PC-3 (cell line): ENCODE results near the gene FBXO2. TPM values are rescaled to one million over a fixed set of nuclear protein-coding genes. Genes with fewer than 3 reads are reported as not detected.

Source experiments
- ATAC-seq: fragments of 200-7000 bp; cut with Tn5 transposase; 2 replicates; pipeline ENCODE4 v1.9.1; 2020; ENCODE audit warnings: mild to moderate bottlenecking, moderate library complexity
- BruUV-seq: library from RNA; stranded (reverse); fragments of 400-500 nt; replicated peaks from 2 replicates; lab custom pipeline; 2021; lab: Mats Ljungman, UMichigan
- CTCF ChIA-PET: fragments of 300-600 bp; sonication (Branson Sonifier 250); formaldehyde crosslinking; loops from one replicate; lab custom pipeline; 2022; ENCODE audit warnings: antibody characterized with exemption; lab: Charles Lee
- POLR2A ChIA-PET: fragments of 300-600 bp; sonication (Branson Sonifier 250); formaldehyde crosslinking; loops from one replicate; lab custom pipeline; 2022; ENCODE audit warnings: antibody characterized with exemption; ENCODE audit not compliant: unreplicated experiment; lab: Charles Lee
- DNase-seq: peaks from one replicate; pipeline ENCODE4 v3.0.0-alpha.2; 2015
- H2AFZ ChIP-seq: fragments of 300-600 bp; sonication (generic); 2 replicates; pipeline ENCODE4 v1.6.0; 2016; ENCODE audit warnings: antibody characterized with exemption, low read length
- H3F3A ChIP-seq: fragments of 300-600 bp; sonication (generic); one replicate; pipeline ENCODE4 v1.6.0; 2017; ENCODE audit warnings: antibody characterized with exemption, low read length, control low read depth, mild to moderate bottlenecking; ENCODE audit not compliant: unreplicated experiment
- H3K27ac ChIP-seq: fragments of 300-600 bp; sonication (generic); 2 replicates; pipeline ENCODE4 v1.5.1; 2016; ENCODE audit warnings: mild to moderate bottlenecking, low read length
- H3K27me3 ChIP-seq: fragments of 300-600 bp; sonication (generic); 2 replicates; pipeline ENCODE4 v1.6.1; 2016; ENCODE audit warnings: low read length, mixed read lengths
- H3K36me3 ChIP-seq: fragments of 300-600 bp; sonication (generic); 2 replicates; pipeline ENCODE4 v1.6.1; 2016; ENCODE audit warnings: low read depth, mixed run types, low read length, mixed read lengths
- H3K4me1 ChIP-seq: fragments of 300-600 bp; sonication (generic); 2 replicates; pipeline ENCODE4 v1.5.1; 2016; ENCODE audit warnings: low read length; ENCODE audit not compliant: insufficient read depth
- H3K4me2 ChIP-seq: fragments of 300-600 bp; sonication (generic); 2 replicates; pipeline ENCODE4 v1.6.0; 2016; ENCODE audit warnings: low read length
- H3K4me3 ChIP-seq: fragments of 300-600 bp; sonication (generic); 2 replicates; pipeline ENCODE4 v1.5.1; 2016; ENCODE audit warnings: mild to moderate bottlenecking, low read length, mixed read lengths
- H3K79me2 ChIP-seq: fragments of 300-600 bp; sonication (generic); 2 replicates; pipeline ENCODE4 v1.6.1; 2017; ENCODE audit warnings: low read length, mixed read lengths
- H3K9ac ChIP-seq: fragments of 300-600 bp; sonication (generic); 2 replicates; pipeline ENCODE4 v1.6.0; 2016; ENCODE audit warnings: mild to moderate bottlenecking, low read length
- H3K9me2 ChIP-seq: fragments of 300-600 bp; sonication (generic); replicated peaks from 2 replicates; pipeline ENCODE4 v1.6.1; 2016; ENCODE audit warnings: mixed run types, low read length, mixed read lengths
- H3K9me3 ChIP-seq: fragments of 300-600 bp; sonication (generic); 2 replicates; pipeline ENCODE4 v1.6.1; 2016; ENCODE audit warnings: low read length, mixed read lengths
- H4K20me1 ChIP-seq: fragments of 300-600 bp; sonication (generic); 2 replicates; pipeline ENCODE4 v1.6.1; 2016; ENCODE audit warnings: low read length, mixed read lengths
- EZH2 ChIP-seq: fragments of 300-600 bp; sonication (generic); IDR thresholded peaks from one replicate; pipeline ENCODE4 v1.6.1; 2017; ENCODE audit warnings: antibody characterized with exemption, mild to moderate bottlenecking, low read length; ENCODE audit not compliant: unreplicated experiment
- EZH2phosphoT487 ChIP-seq: fragments of 300-600 bp; sonication (generic); IDR thresholded peaks from 2 replicates; pipeline ENCODE4 v1.6.1; 2018; ENCODE audit warnings: mild to moderate bottlenecking, antibody characterized with exemption, low read length, borderline replicate concordance
- intact Hi-C: fragments of 100-400 bp; cut with micrococcal nuclease; formaldehyde crosslinking; loops from 2 replicates; pipeline ENCODE4 v1.9.0; 2023
- total RNA-seq: library from RNA; depleted of rRNA; stranded (reverse); fragments of >200 nt; gene quantifications from 2 replicates; pipeline ENCODE4 v1.2.3, GENCODE V29; 2014
- TF ChIP-seq, protein P1 (sequence below): fragments of 300-600 bp; sonication (generic); conservative IDR thresholded peaks from 2 replicates; pipeline ENCODE4 v1.5.1; 2017; ENCODE audit warnings: antibody characterized with exemption, low read depth, mild to moderate bottlenecking, low read length

Gene FBXO2
- total RNA-seq, 1 experiment from 2014 or later: 15.3 TPM

GRCh38 chr1:11675325-11675724, 21.1 kb upstream of the FBXO2 start:
- intact Hi-C loops: no loop called here
- H4K20me1 ChIP-seq: no peaks in the 10 kb centered on the region
- peaks cover 2% of the 10 kb centered on the region; the same call in 1 of the 2 replicates for H3K36me3 ChIP-seq

GRCh38 chr1:11674488-11674887, 20.3 kb upstream of the FBXO2 start:
- Histone ChIP-seq H3K9me3 (no peaks in the 10 kb centered on the region), H3F3A (no peaks in the 10 kb centered on the region), H3K4me2 (no peak overlapping the region), H4K20me1 (no peaks in the 10 kb centered on the region), H3K36me3 (peaks cover 2% of the 10 kb centered on the region; the same call in 1 of the 2 replicates), H3K9me2 (no peaks in the 10 kb centered on the region), H3K9ac (no peak overlapping the region), H2AFZ (no peak overlapping the region), H3K27me3 (no peaks in the 10 kb centered on the region), H3K4me1 (no peaks in the 10 kb centered on the region), H3K4me3 (no peak overlapping the region), H3K27ac (no peak overlapping the region), H3K79me2 (no peaks in the 10 kb centered on the region)
- DNase-seq: no peak
- intact Hi-C loops: no loop called here
- POLR2A ChIA-PET: no interaction called here
- CTCF ChIA-PET: no interaction called here
- ATAC-seq: no peak
- BruUV-seq: no TSS peak
- no peak for TF ChIP-seq EZH2

More at GRCh38 chr1:11675325-11675724, 21.1 kb upstream of the FBXO2 start:
- DNase-seq (no peak), ATAC-seq (no peak)
- Histone ChIP-seq H2AFZ (no peak overlapping the region), H3K4me2 (no peak overlapping the region), H3K79me2 (no peaks in the 10 kb centered on the region), H3K4me1 (no peaks in the 10 kb centered on the region; the same call in 1 of the 2 replicates), H3F3A (no peaks in the 10 kb centered on the region), H3K9me3 (no peaks in the 10 kb centered on the region), H3K9me2 (no peaks in the 10 kb centered on the region), H3K27ac (no peak overlapping the region), H3K9ac (no peak overlapping the region), H3K4me3 (no peak overlapping the region), H3K27me3 (no peaks in the 10 kb centered on the region)
- TF ChIP-seq EZH2 (no peak), EZH2phosphoT487 (no peak)
- TF ChIP-seq, protein P1, sequence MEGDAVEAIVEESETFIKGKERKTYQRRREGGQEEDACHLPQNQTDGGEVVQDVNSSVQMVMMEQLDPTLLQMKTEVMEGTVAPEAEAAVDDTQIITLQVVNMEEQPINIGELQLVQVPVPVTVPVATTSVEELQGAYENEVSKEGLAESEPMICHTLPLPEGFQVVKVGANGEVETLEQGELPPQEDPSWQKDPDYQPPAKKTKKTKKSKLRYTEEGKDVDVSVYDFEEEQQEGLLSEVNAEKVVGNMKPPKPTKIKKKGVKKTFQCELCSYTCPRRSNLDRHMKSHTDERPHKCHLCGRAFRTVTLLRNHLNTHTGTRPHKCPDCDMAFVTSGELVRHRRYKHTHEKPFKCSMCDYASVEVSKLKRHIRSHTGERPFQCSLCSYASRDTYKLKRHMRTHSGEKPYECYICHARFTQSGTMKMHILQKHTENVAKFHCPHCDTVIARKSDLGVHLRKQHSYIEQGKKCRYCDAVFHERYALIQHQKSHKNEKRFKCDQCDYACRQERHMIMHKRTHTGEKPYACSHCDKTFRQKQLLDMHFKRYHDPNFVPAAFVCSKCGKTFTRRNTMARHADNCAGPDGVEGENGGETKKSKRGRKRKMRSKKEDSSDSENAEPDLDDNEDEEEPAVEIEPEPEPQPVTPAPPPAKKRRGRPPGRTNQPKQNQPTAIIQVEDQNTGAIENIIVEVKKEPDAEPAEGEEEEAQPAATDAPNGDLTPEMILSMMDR: no peak
- no TSS peak for BruUV-seq
- CTCF ChIA-PET: no interaction called here
- POLR2A ChIA-PET: no interaction called here

DNA sequence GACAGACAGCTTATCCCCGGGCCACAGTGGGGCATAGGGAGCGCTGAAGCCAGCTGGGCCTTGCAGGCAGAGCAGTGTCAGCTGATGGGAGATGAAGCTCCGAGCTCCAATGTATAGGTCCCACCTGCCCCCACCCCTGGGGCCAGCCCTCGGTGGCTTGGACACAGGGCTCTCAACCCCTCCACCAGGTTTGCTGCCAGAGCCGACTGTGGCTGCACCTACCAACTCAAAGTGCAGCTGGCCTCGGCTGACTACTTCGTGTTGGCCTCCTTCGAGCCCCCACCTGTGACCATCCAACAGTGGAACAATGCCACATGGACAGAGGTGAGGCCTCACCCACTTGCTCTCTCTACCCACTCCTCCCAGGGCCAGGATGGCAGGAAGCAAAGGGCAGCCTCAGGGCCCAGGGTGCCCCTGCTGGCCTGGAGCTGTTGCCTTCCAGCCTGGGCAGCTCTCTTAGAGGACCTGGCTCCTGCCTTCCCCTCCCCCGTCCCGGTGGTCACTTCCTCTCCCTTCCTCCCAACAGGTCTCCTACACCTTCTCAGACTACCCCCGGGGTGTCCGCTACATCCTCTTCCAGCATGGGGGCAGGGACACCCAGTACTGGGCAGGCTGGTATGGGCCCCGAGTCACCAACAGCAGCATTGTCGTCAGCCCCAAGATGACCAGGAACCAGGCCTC, 19.0 kb upstream of the FBXO2 start:
- no peaks in the 10 kb centered on the region for H4K20me1 ChIP-seq
- H3K79me2 ChIP-seq: no peaks in the 10 kb centered on the region
- no peak overlapping the region for H2AFZ ChIP-seq
- ChIA-PET CTCF (interaction anchor here (1.0 kb wide), 1 partner anchor 9 kb away, joined by 15 read pairs; the partner anchor contains the start of gene FBXO6), POLR2A (no interaction called here)
- H3K4me3 ChIP-seq: no peak overlapping the region
- no peaks in the 10 kb centered on the region for H3F3A ChIP-seq
- DNase-seq (no peak), ATAC-seq (no peak)
- H3K4me1 ChIP-seq: no peaks in the 10 kb centered on the region
- H3K9me3 ChIP-seq: no peaks in the 10 kb centered on the region
- no peak for TF ChIP-seq EZH2
- no peak for TF ChIP-seq EZH2phosphoT487
- TF ChIP-seq, protein P1: no peak
- no peak overlapping the region for H3K9ac ChIP-seq
- no peak overlapping the region for H3K4me2 ChIP-seq
- no peak overlapping the region for H3K27ac ChIP-seq
- intact Hi-C loops: no loop called here
- no TSS peak for BruUV-seq
- H3K27me3 ChIP-seq: no peaks in the 10 kb centered on the region
- no peaks in the 10 kb centered on the region for H3K9me2 ChIP-seq
- peaks cover 2% of the 10 kb centered on the region; the same call in 1 of the 2 replicates for H3K36me3 ChIP-seq
